Mesenchymal stem cell (in vitro differentiated cells and primary cell): ENCODE results near the gene CHRNA4.

ENCODE experiments used
- DNase-seq: peaks from one replicate; pipeline ENCODE4 v3.0.0-alpha.2; 2013
- H2AFZ ChIP-seq: one replicate; pipeline ENCODE4 v1.6.1; 2013; ENCODE audit warnings: low read depth, mild to moderate bottlenecking, control low read depth, inconsistent platforms, low read length, moderate library complexity
- H2AK5ac ChIP-seq: 2 replicates; pipeline ENCODE4 v1.6.1; 2013; ENCODE audit warnings: low read length, moderate library complexity, mild to moderate bottlenecking, inconsistent platforms; ENCODE audit not compliant: severe bottlenecking
- H2BK120ac ChIP-seq: one replicate; pipeline ENCODE4 v1.6.1; 2013; ENCODE audit warnings: low read depth, mild to moderate bottlenecking, inconsistent platforms, low read length, moderate library complexity
- H2BK12ac ChIP-seq, 2 experiments: one replicate each; pipeline ENCODE4 v1.6.1; 2013; ENCODE audit warnings: inconsistent platforms in 2 of 2, low read length in 2 of 2, mild to moderate bottlenecking in 2 of 2, moderate library complexity in 2 of 2, control low read depth in 1 of 2
- H2BK15ac ChIP-seq: one replicate; pipeline ENCODE4 v1.6.1; 2013; ENCODE audit warnings: mild to moderate bottlenecking, low read depth, inconsistent platforms; ENCODE audit not compliant: poor library complexity, severe bottlenecking
- H2BK5ac ChIP-seq: 2 replicates; pipeline ENCODE4 v1.6.1; 2013; ENCODE audit warnings: low read depth, mild to moderate bottlenecking, low read length, control low read depth, inconsistent platforms; ENCODE audit not compliant: poor library complexity, severe bottlenecking
- H3K14ac ChIP-seq, 2 experiments: one replicate each; pipeline ENCODE4 v1.6.1; 2013; ENCODE audit warnings: inconsistent platforms in 2 of 2, low read length in 2 of 2, control low read depth in 1 of 2, mild to moderate bottlenecking in 1 of 2, moderate library complexity in 1 of 2
- H3K18ac ChIP-seq, 2 experiments: one replicate each; pipeline ENCODE4 v1.6.1; 2013; ENCODE audit warnings: inconsistent platforms in 2 of 2, low read length in 2 of 2, control low read depth in 1 of 2, low read depth in 1 of 2, mild to moderate bottlenecking in 1 of 2
- H3K23ac ChIP-seq, 2 experiments: one replicate each; pipeline ENCODE4 v1.6.1; 2013; ENCODE audit warnings: inconsistent platforms in 2 of 2, low read length in 2 of 2, mild to moderate bottlenecking in 2 of 2, moderate library complexity in 2 of 2, control low read depth in 1 of 2
- H3K27ac ChIP-seq: 2 replicates; pipeline ENCODE4 v1.5.1; 2013; ENCODE audit warnings: mild to moderate bottlenecking, moderate library complexity, low read length, control low read depth, inconsistent platforms; ENCODE audit not compliant: poor library complexity, severe bottlenecking
- H3K27me3 ChIP-seq, 2 experiments: 2 replicates each; pipeline versions ENCODE4 v1.6.1 to v1.7.0; 2013; ENCODE audit warnings: low read length in 2 of 2, mild to moderate bottlenecking in 2 of 2, moderate library complexity in 2 of 2, control low read depth in 1 of 2, inconsistent platforms in 1 of 2; ENCODE audit not compliant: control insufficient read depth in 1 of 2, insufficient read depth in 1 of 2
- H3K36me3 ChIP-seq, 2 experiments: 2 replicates each; pipeline versions ENCODE4 v1.6.1 to v1.7.0; 2013; ENCODE audit warnings: low read length in 2 of 2, control low read depth in 1 of 2, inconsistent platforms in 1 of 2, low read depth in 1 of 2, mild to moderate bottlenecking in 1 of 2; ENCODE audit not compliant: insufficient read depth in 2 of 2, control insufficient read depth in 1 of 2
- H3K4ac ChIP-seq, 2 experiments: one replicate each; pipeline ENCODE4 v1.6.1; 2013; ENCODE audit warnings: inconsistent platforms in 2 of 2, low read length in 2 of 2, mild to moderate bottlenecking in 2 of 2, moderate library complexity in 2 of 2, control low read depth in 1 of 2, low read depth in 1 of 2
- H3K4me1 ChIP-seq: 2 replicates; pipeline ENCODE4 v1.6.1; 2013; ENCODE audit warnings: low read depth, low read length, control low read depth; ENCODE audit not compliant: control insufficient read depth, insufficient read depth
- H3K4me2 ChIP-seq: 2 replicates; pipeline ENCODE4 v1.6.1; 2013; ENCODE audit warnings: low read length, mild to moderate bottlenecking, inconsistent platforms; ENCODE audit not compliant: poor library complexity, severe bottlenecking
- H3K4me3 ChIP-seq, 2 experiments: 2 replicates each; pipeline versions ENCODE4 v1.5.1 to v1.7.0; 2013; ENCODE audit warnings: low read length in 2 of 2, mild to moderate bottlenecking in 2 of 2, control low read depth in 1 of 2, low read depth in 1 of 2; ENCODE audit not compliant: insufficient read depth in 1 of 2
- H3K79me1 ChIP-seq: replicated peaks from 2 replicates; pipeline ENCODE4 v1.6.1; 2013; ENCODE audit warnings: mild to moderate bottlenecking, control low read depth, low read length, inconsistent platforms; ENCODE audit not compliant: poor library complexity, severe bottlenecking
- H3K9ac ChIP-seq: 2 replicates; pipeline ENCODE4 v1.7.0; 2013; ENCODE audit warnings: mild to moderate bottlenecking, low read length, moderate library complexity
- H3K9me3 ChIP-seq: 2 replicates; pipeline ENCODE4 v1.7.0; 2013; ENCODE audit warnings: mild to moderate bottlenecking, low read length; ENCODE audit not compliant: control insufficient read depth
- H4K8ac ChIP-seq: one replicate; pipeline ENCODE4 v1.6.1; 2013; ENCODE audit warnings: inconsistent platforms, mild to moderate bottlenecking, low read length, moderate library complexity
- H4K91ac ChIP-seq: one replicate; pipeline ENCODE4 v1.6.1; 2013; ENCODE audit warnings: mild to moderate bottlenecking, low read length, inconsistent platforms
- WGBS: methylation state at CpG from one replicate; pipeline ENCODE4 v1.1.7; 2013; ENCODE audit warnings: mixed read lengths; 5-methylcytosine and 5-hydroxymethylcytosine counted together

Gene CHRNA4

GRCh38 chr20:63371291-63371865, 10.2 kb upstream of the CHRNA4 start:
- WGBS: 86% methylated on average over 28 of the region's 28 CpGs
- H2BK15ac ChIP-seq: no peak overlapping the region
- no peak overlapping the region for H2BK5ac ChIP-seq
- H3K9me3 ChIP-seq: no peaks in the 10 kb centered on the region
- H3K18ac ChIP-seq: no peak overlapping the region
- H2AFZ ChIP-seq: no peak overlapping the region
- H2AK5ac ChIP-seq: no peak overlapping the region
- no peak overlapping the region for H3K9ac ChIP-seq
- no peak overlapping the region for H2BK12ac ChIP-seq
- H3K36me3 ChIP-seq: no peaks in the 10 kb centered on the region
- H3K23ac ChIP-seq: no peak overlapping the region
- H3K27ac ChIP-seq: no peak overlapping the region
- DNase-seq: no peak
- no peak overlapping the region for H2BK120ac ChIP-seq
- no peak overlapping the region for H3K4ac ChIP-seq
- H3K27me3 ChIP-seq: peaks cover 40 to 73% of the 10 kb centered on the region in 2 experiments
- no peak overlapping the region for H3K4me2 ChIP-seq
- no peak overlapping the region for H3K4me3 ChIP-seq
- H4K91ac ChIP-seq: no peak overlapping the region
- no peaks in the 10 kb centered on the region for H3K79me1 ChIP-seq
- H3K4me1 ChIP-seq: peaks cover 4% of the 10 kb centered on the region
- H3K14ac ChIP-seq: no peak overlapping the region
- H4K8ac ChIP-seq: no peak overlapping the region

- no peak overlapping the region for H3K9ac ChIP-seq
- no peak overlapping the region for H3K27ac ChIP-seq
- 71% methylated on average over 21 of the region's 21 CpGs for WGBS
- H2AFZ ChIP-seq: no peak overlapping the region
- no peaks in the 10 kb centered on the region for H3K9me3 ChIP-seq
- no peak overlapping the region for H2AK5ac ChIP-seq
- H3K4me1 ChIP-seq: peaks cover 4% of the 10 kb centered on the region
- H3K36me3 ChIP-seq: no peaks in the 10 kb centered on the region
- H3K14ac ChIP-seq: no peak overlapping the region
- no peak overlapping the region for H2BK5ac ChIP-seq
- no peak for DNase-seq
- H4K91ac ChIP-seq: no peak overlapping the region
- no peak overlapping the region for H3K18ac ChIP-seq
- no peak overlapping the region for H3K4me2 ChIP-seq
- no peak overlapping the region for H2BK15ac ChIP-seq
- H3K4me3 ChIP-seq: no peak overlapping the region
- no peak overlapping the region for H2BK12ac ChIP-seq
- no peak overlapping the region for H4K8ac ChIP-seq
- no peak overlapping the region for H3K23ac ChIP-seq
- no peak overlapping the region for H2BK120ac ChIP-seq
- H3K27me3 ChIP-seq: peaks cover 40 to 71% of the 10 kb centered on the region in 2 experiments
- H3K4ac ChIP-seq: no peak overlapping the region
- H3K79me1 ChIP-seq: no peaks in the 10 kb centered on the region
These were observed 9.6 kb upstream of the CHRNA4 start for GRCh38 chr20:63370618-63371187.

- peaks cover 43 to 73% of the 10 kb centered on the region in 2 experiments for H3K27me3 ChIP-seq
- H2BK5ac ChIP-seq: no peak overlapping the region
- H3K27ac ChIP-seq: no peak overlapping the region
- H3K18ac ChIP-seq: no peak overlapping the region
- peaks cover 6% of the 10 kb centered on the region for H3K4me1 ChIP-seq
- no peak overlapping the region for H4K91ac ChIP-seq
- H3K36me3 ChIP-seq: no peaks in the 10 kb centered on the region
- H2BK120ac ChIP-seq: no peak overlapping the region
- no peak overlapping the region for H3K14ac ChIP-seq
- no peak overlapping the region for H2BK12ac ChIP-seq
- DNase-seq: no peak
- H3K79me1 ChIP-seq: no peaks in the 10 kb centered on the region
- no peak overlapping the region for H3K9ac ChIP-seq
- no peak overlapping the region for H2AK5ac ChIP-seq
- H3K4me3 ChIP-seq: no peak overlapping the region
- H4K8ac ChIP-seq: no peak overlapping the region
- no peak overlapping the region for H2BK15ac ChIP-seq
- WGBS: 74% methylated on average over 24 of the region's 24 CpGs
- H3K4ac ChIP-seq: no peak overlapping the region
- H3K23ac ChIP-seq: no peak overlapping the region
- no peak overlapping the region for H3K4me2 ChIP-seq
- no peaks in the 10 kb centered on the region for H3K9me3 ChIP-seq
- no peak overlapping the region for H2AFZ ChIP-seq
These were observed 8.8 kb upstream of the CHRNA4 start for GRCh38 chr20:63369724-63370617.

GRCh38 chr20:63369024-63369530, 7.9 kb upstream of the CHRNA4 start:
- Histone ChIP-seq H3K27me3 (peaks cover 40 to 67% of the 10 kb centered on the region in 2 experiments), H3K9me3 (no peaks in the 10 kb centered on the region), H2BK5ac (no peak overlapping the region), H3K23ac (no peak overlapping the region), H3K4me2 (no peak overlapping the region), H3K18ac (no peak overlapping the region), H3K4me1 (peaks cover 4% of the 10 kb centered on the region), H3K36me3 (no peaks in the 10 kb centered on the region), H2AFZ (no peak overlapping the region), H2BK120ac (no peak overlapping the region), H3K14ac (no peak overlapping the region), H2BK12ac (no peak overlapping the region), H3K9ac (no peak overlapping the region), H4K8ac (no peak overlapping the region), H2AK5ac (no peak overlapping the region), H4K91ac (no peak overlapping the region), H3K27ac (no peak overlapping the region), H3K4ac (no peak overlapping the region), H3K79me1 (no peaks in the 10 kb centered on the region), H3K4me3 (peak overlapping the region in 1 of 2 experiments; percentile 27), H2BK15ac (no peak overlapping the region)
- WGBS: 81% methylated on average over 10 of the region's 10 CpGs
- DNase-seq: no peak
